T-helper 1 cell treated with Interleukin-12 subunit alpha and Interleukin-12 subunit beta and Interleukin-4 antibody, amounts not matched to agents 30 μg/mL and 1 μg/mL, for 36 hours (primary cell): ENCODE data around the gene CEP55.

Experiments used
- H3K27ac Mint-ChIP-seq: one replicate; pipeline ENCODE4 v1.8.0; 2021; ENCODE audit warnings: mild to moderate bottlenecking, mixed read lengths
- H3K27me3 Mint-ChIP-seq: one replicate; pipeline ENCODE4 v1.8.0; 2021; ENCODE audit warnings: low read depth, mixed read lengths
- H3K36me3 Mint-ChIP-seq: one replicate; pipeline ENCODE4 v1.8.0; 2021; ENCODE audit warnings: low read depth, mixed read lengths
- H3K4me1 Mint-ChIP-seq: one replicate; pipeline ENCODE4 v1.8.0; 2021; ENCODE audit warnings: low read depth, mixed read lengths
- H3K4me3 Mint-ChIP-seq: one replicate; pipeline ENCODE4 v1.8.0; 2021; ENCODE audit warnings: mild to moderate bottlenecking, moderate library complexity, mixed read lengths
- H3K9me3 Mint-ChIP-seq: one replicate; pipeline ENCODE4 v1.8.0; 2021; ENCODE audit warnings: mixed read lengths

The CEP55 gene

GRCh38 chr10:93553482-93554315 is 57.3 kb downstream of the CEP55 start:
- no peak overlapping the region for H3K4me3 Mint-ChIP-seq
- no peaks in the 10 kb centered on the region for H3K27me3 Mint-ChIP-seq
- no peaks in the 10 kb centered on the region for H3K4me1 Mint-ChIP-seq
- H3K9me3 Mint-ChIP-seq: no peaks in the 10 kb centered on the region
- no peaks in the 10 kb centered on the region for H3K36me3 Mint-ChIP-seq
- H3K27ac Mint-ChIP-seq: no peak overlapping the region

GRCh38 chr10:93554316-93554663 is 57.9 kb downstream of the CEP55 start:
- Mint-ChIP-seq H3K36me3 (no peaks in the 10 kb centered on the region), H3K27ac (no peak overlapping the region), H3K9me3 (no peaks in the 10 kb centered on the region), H3K27me3 (no peaks in the 10 kb centered on the region), H3K4me3 (no peak overlapping the region), H3K4me1 (no peaks in the 10 kb centered on the region)

GRCh38 chr10:93554760-93555432 is 58.5 kb downstream of the CEP55 start:
- no peak overlapping the region for H3K27ac Mint-ChIP-seq
- no peaks in the 10 kb centered on the region for H3K9me3 Mint-ChIP-seq
- no peak overlapping the region for H3K4me3 Mint-ChIP-seq
- no peaks in the 10 kb centered on the region for H3K4me1 Mint-ChIP-seq
- no peaks in the 10 kb centered on the region for H3K27me3 Mint-ChIP-seq
- H3K36me3 Mint-ChIP-seq: no peaks in the 10 kb centered on the region

GRCh38 chr10:93559490-93559889 is 63.1 kb downstream of the CEP55 start:
- Mint-ChIP-seq H3K27ac (no peak overlapping the region), H3K36me3 (no peaks in the 10 kb centered on the region), H3K4me3 (no peak overlapping the region), H3K4me1 (no peaks in the 10 kb centered on the region), H3K9me3 (no peaks in the 10 kb centered on the region), H3K27me3 (peaks cover 7% of the 10 kb centered on the region)

GRCh38 chr10:93560541-93560940 is 64.1 kb downstream of the CEP55 start:
- no peak overlapping the region for H3K4me3 Mint-ChIP-seq
- H3K27me3 Mint-ChIP-seq: peaks cover 16% of the 10 kb centered on the region
- no peaks in the 10 kb centered on the region for H3K36me3 Mint-ChIP-seq
- no peak overlapping the region for H3K27ac Mint-ChIP-seq
- H3K9me3 Mint-ChIP-seq: no peaks in the 10 kb centered on the region
- no peaks in the 10 kb centered on the region for H3K4me1 Mint-ChIP-seq

GRCh38 chr10:93565446-93565845 is 69.0 kb downstream of the CEP55 start:
- no peak overlapping the region for H3K27ac Mint-ChIP-seq
- H3K36me3 Mint-ChIP-seq: no peaks in the 10 kb centered on the region
- no peak overlapping the region for H3K4me3 Mint-ChIP-seq
- no peaks in the 10 kb centered on the region for H3K4me1 Mint-ChIP-seq
- H3K9me3 Mint-ChIP-seq: no peaks in the 10 kb centered on the region
- H3K27me3 Mint-ChIP-seq: peaks cover 58% of the 10 kb centered on the region

- no peaks in the 10 kb centered on the region for H3K4me1 Mint-ChIP-seq
- H3K36me3 Mint-ChIP-seq: no peaks in the 10 kb centered on the region
- H3K9me3 Mint-ChIP-seq: no peaks in the 10 kb centered on the region
- H3K27ac Mint-ChIP-seq: no peak within 1 kb of the TSS
- H3K27me3 Mint-ChIP-seq: peaks cover 64% of the 10 kb centered on the region
- no peak within 1 kb of the TSS for H3K4me3 Mint-ChIP-seq
Measured at GRCh38 chr10:93566435-93567276, 70.2 kb downstream of the CEP55 start, which contains the start of gene FFAR4. FFAR4 (plus strand) TSS chr10:93566665; CDS start chr10:93566721, 56 bp downstream.

GRCh38 chr10:93567277-93568104 is 71.1 kb downstream of the CEP55 start:
- H3K36me3 Mint-ChIP-seq: no peaks in the 10 kb centered on the region
- H3K27ac Mint-ChIP-seq: no peak overlapping the region
- peaks cover 73% of the 10 kb centered on the region for H3K27me3 Mint-ChIP-seq
- no peaks in the 10 kb centered on the region for H3K9me3 Mint-ChIP-seq
- H3K4me1 Mint-ChIP-seq: no peaks in the 10 kb centered on the region
- H3K4me3 Mint-ChIP-seq: no peak overlapping the region

- Mint-ChIP-seq H3K4me1 (no peaks in the 10 kb centered on the region), H3K36me3 (no peaks in the 10 kb centered on the region), H3K9me3 (no peaks in the 10 kb centered on the region), H3K27ac (no peak overlapping the region), H3K4me3 (no peak overlapping the region), H3K27me3 (peaks cover 76% of the 10 kb centered on the region)
Measured at GRCh38 chr10:93568105-93568390, 71.6 kb downstream of the CEP55 start.

- H3K4me1 Mint-ChIP-seq: peaks cover 3% of the 10 kb centered on the region
- peaks cover 83% of the 10 kb centered on the region for H3K27me3 Mint-ChIP-seq
- H3K36me3 Mint-ChIP-seq: no peaks in the 10 kb centered on the region
Measured at GRCh38 chr10:93570383-93570782, 74.0 kb downstream of the CEP55 start.

GRCh38 chr10:93572606-93573005 is 76.2 kb downstream of the CEP55 start:
- peaks cover 65% of the 10 kb centered on the region for H3K27me3 Mint-ChIP-seq
- H3K4me3 Mint-ChIP-seq: no peak overlapping the region
- no peak overlapping the region for H3K27ac Mint-ChIP-seq
- peaks cover 3% of the 10 kb centered on the region for H3K4me1 Mint-ChIP-seq
- H3K9me3 Mint-ChIP-seq: no peaks in the 10 kb centered on the region
- H3K36me3 Mint-ChIP-seq: no peaks in the 10 kb centered on the region

More at GRCh38 chr10:93570383-93570782, 74.0 kb downstream of the CEP55 start:
- Mint-ChIP-seq H3K27ac (no peak overlapping the region), H3K4me3 (no peak overlapping the region), H3K9me3 (no peaks in the 10 kb centered on the region)

GRCh38 chr10:93573051-93573909 is 76.9 kb downstream of the CEP55 start:
- H3K27ac Mint-ChIP-seq: no peak overlapping the region
- H3K9me3 Mint-ChIP-seq: no peaks in the 10 kb centered on the region
- peaks cover 3% of the 10 kb centered on the region for H3K4me1 Mint-ChIP-seq
- no peak overlapping the region for H3K4me3 Mint-ChIP-seq
- no peaks in the 10 kb centered on the region for H3K36me3 Mint-ChIP-seq
- H3K27me3 Mint-ChIP-seq: peaks cover 58% of the 10 kb centered on the region

- no peak overlapping the region for H3K4me3 Mint-ChIP-seq
- H3K4me1 Mint-ChIP-seq: peaks cover 3% of the 10 kb centered on the region
- H3K9me3 Mint-ChIP-seq: no peaks in the 10 kb centered on the region
- H3K36me3 Mint-ChIP-seq: no peaks in the 10 kb centered on the region
- H3K27ac Mint-ChIP-seq: no peak overlapping the region
- peaks cover 52% of the 10 kb centered on the region for H3K27me3 Mint-ChIP-seq
Measured at GRCh38 chr10:93573924-93574323, 77.5 kb downstream of the CEP55 start.
